GM21528 (cell line): ENCODE data around the gene PLA2G4F.

ENCODE experiments used
- ATAC-seq: cut with Tn5 transposase; IDR thresholded peaks from one replicate; pipeline ENCODE4 v1.9.1; 2021; ENCODE audit warnings: mild to moderate bottlenecking, moderate library complexity; ENCODE audit not compliant: unreplicated experiment, low FRiP score

PLA2G4F gene, protein sequence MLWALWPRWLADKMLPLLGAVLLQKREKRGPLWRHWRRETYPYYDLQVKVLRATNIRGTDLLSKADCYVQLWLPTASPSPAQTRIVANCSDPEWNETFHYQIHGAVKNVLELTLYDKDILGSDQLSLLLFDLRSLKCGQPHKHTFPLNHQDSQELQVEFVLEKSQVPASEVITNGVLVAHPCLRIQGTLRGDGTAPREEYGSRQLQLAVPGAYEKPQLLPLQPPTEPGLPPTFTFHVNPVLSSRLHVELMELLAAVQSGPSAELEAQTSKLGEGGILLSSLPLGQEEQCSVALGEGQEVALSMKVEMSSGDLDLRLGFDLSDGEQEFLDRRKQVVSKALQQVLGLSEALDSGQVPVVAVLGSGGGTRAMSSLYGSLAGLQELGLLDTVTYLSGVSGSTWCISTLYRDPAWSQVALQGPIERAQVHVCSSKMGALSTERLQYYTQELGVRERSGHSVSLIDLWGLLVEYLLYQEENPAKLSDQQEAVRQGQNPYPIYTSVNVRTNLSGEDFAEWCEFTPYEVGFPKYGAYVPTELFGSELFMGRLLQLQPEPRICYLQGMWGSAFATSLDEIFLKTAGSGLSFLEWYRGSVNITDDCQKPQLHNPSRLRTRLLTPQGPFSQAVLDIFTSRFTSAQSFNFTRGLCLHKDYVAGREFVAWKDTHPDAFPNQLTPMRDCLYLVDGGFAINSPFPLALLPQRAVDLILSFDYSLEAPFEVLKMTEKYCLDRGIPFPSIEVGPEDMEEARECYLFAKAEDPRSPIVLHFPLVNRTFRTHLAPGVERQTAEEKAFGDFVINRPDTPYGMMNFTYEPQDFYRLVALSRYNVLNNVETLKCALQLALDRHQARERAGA

DNA sequence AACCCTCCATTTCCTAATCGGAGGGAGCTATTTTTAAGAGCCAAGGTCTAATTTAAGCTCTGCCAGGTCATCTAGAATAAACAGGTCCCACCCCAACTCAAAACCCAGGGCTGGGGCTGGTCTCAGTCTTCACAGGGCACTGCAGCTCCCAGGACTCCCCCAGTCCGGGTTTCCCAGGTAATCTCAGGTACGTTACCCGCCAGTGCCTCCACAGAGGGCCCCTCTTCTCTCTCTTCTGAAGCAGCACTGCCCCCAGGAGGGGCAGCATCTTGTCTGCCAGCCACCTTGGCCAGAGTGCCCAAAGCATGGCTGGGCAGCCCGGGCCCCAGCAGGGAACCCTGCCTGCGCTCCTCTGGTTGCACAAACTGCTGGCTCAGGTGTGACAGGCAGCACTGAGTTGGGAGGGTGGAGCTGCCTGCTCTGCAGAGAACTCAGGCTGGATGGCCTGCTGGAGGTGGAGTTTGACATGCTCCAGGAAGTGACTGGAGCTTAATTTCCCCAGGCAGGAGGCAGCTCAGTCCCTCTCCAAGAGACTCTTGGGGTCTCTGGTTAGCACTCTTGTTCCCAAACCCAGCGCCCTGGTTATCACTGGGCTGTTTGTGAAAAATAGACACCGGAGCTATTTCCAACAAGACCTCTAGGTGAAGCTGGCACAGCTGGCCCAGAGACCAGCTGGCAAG lies at the start of gene PLA2G4F:
Gene PLA2G4F, minus strand, starts transcription at position 394 of the 680 bp plus-strand sequence. Its CDS starts 87 bp downstream, at position 307.
- ATAC-seq, result no peak

GRCh38 chr15:42203891-42204290 lies 47.5 kb upstream of the PLA2G4F start:
- ATAC-seq, result no peak

DNA sequence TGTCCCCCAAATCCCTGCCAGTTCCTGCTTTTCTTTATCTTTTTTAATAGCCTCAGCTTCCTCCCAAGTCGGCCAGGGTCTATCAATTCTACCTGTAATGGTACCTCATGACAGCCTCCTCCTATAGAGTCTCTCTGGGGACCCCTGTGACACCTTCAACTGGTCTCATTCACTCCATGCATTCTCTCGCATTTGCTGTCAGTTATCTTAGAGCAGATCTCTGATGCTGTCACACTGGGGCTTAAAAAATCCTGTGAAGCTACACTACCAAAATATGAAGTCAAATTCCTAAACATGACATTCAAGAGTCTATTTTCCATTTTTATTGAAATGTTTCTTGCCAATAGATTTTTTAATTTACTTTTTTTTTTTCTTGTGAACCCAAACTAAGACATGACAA lies 46.2 kb upstream of the PLA2G4F start:
- ATAC-seq, result no peak

DNA sequence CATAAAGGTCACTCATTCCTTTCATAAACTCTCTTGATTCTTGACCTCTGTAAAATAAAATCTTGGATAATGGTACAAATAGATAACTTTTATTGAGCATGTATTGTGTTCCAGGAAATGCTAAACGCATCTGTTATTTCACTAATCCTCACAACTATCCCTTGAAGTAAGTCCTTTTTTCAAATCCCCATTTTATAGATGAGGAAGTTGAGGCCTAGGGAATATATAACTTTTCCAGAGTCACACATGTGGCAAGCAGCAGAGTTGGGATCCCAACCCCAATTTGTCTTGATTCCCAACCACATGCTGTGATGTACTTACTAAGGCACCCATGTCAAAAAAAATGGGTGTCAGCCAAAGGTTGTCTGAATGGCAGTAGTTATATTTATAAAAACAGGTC lies 45.4 kb upstream of the PLA2G4F start:
- ATAC-seq, result no peak

DNA sequence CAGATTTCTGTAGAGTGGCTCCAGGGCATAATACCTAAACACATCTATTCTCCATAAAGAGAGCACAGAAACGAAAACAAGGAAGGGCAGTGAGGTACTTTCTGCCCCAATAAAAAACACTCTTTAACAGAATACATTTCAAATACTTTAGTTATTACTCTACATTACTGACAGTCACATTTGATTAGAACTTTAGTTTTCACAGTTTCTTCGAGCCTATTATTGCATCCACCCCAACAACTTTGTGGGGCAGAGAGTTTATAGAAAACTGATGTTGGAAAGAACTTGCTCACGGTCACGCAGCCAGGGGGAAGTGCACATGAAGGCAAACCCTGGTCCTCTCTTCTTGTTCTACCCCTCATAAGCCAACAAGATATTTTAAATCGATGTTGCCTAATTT lies 42.7 kb upstream of the PLA2G4F start:
- ATAC-seq, result no peak

- no peak for ATAC-seq
Measured at GRCh38 chr15:42198516-42198915, 42.1 kb upstream of the PLA2G4F start.

DNA sequence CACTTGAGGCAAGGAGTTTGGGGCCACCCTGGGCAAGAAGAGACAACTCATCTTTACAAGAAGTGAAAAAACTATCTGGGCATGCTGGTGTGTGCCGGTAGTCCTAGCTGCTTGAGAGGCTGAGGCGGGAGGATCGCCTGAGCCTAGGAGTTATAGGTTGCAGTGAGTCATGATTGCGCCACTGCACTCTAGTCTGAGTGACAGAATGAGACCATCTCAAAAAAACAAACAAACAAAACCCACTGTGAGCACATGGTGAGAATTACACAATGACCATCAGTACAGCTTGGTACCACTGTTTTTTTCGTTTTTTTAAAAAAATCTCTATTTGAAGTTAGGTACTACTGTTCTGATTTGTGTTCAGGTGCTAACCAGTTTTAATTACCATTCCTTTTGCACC lies 38.1 kb upstream of the PLA2G4F start:
- ATAC-seq, result no peak

DNA sequence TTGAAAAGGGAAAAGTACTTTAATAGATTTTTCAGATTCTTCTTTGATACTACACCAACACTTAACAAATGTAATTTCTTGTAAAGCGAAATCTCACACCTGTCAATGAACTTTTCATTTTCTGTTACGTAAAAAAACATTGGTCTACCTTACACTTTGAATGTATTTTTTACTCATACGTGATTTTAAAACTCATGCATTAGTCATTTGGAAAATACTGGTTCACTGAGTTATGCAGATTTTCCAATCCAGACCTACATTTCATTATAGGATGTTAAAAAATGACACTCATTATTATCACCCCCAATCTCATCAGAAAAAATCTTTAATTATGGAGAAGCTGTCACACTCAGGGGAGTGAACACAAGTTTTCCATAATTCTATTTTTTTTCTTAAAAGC lies 36.9 kb upstream of the PLA2G4F start:
- ATAC-seq, result no peak

DNA sequence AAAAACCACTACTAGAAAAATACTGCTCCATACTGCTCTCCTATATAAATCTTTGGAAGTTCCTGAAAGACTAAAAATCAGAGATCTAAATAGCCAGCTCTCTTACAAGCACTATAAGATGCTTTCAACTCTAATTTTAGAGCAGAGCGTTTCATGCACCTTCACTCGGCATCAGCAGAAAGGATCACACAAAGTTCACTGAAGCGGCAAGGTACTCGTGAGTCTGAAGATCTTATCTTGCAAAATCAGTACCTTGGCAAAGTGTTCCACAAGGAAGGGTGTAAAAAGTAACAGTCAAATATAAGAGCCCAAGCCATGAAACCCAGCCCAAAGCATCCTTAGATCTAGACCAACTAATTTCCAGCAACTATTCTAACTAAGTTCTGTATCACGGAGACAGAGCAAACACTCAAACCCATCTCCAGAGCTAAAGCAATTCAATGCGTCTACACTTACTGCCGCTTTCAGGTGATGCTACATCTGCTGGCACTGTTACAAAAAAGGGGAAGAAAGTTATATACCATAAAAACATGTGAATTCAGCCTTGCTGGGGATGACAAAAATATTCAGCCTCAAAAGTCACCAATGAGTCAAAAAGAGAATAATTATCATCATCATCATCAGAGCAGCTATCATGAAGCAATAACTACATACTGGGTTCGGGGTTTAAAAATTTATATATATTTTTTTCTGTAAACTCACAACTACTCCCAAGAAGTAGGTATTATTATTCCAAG lies 35.3 kb upstream of the PLA2G4F start:
- ATAC-seq, result no peak

GRCh38 chr15:42190370-42190769 lies 33.9 kb upstream of the PLA2G4F start:
- ATAC-seq, result no peak

GRCh38 chr15:42185801-42186200 lies 29.4 kb upstream of the PLA2G4F start:
- ATAC-seq, result no peak

DNA sequence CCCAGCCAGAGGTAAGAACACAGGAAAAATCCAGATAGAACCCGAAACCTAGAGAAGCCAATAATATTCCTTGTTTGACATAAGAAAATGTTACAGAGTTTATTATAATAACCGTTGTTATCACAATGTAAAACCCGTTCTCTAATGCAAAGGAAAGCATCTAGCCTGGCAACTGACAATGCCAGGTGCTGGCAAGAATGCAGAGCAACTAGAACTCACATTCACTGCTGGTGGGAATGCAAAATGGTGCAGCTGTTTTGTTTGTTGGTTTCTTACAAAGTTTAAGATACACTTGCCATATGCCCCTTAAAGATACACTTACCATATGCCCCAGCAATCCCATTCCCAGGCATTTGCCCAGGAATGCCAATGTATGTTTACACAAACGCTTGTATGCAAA lies 28.3 kb upstream of the PLA2G4F start:
- no peak for ATAC-seq

- ATAC-seq, result no peak
Measured at GRCh38 chr15:42184296-42184695, 27.9 kb upstream of the PLA2G4F start.

DNA sequence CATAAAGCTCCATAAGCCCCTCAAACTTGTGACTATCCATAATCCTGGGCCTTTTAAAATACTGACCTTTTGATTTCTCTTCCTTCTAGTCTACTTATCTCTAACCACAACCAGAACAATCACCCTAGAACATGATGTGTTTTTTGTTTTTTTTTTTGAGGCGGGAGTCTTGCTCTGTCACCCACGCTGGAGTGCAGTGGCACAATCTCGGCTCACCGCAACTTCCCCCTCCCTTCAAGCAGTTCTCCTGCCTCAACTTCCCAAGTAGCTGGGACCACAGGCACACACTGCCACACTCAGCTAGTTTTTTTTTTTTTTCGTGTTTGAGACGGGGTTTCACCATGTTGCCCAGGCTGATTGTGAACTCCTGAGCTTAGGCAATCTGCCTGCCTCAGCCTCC lies 26.5 kb upstream of the PLA2G4F start:
- ATAC-seq, result no peak

- no peak for ATAC-seq
Measured at GRCh38 chr15:42182328-42182886, 26.0 kb upstream of the PLA2G4F start.

DNA sequence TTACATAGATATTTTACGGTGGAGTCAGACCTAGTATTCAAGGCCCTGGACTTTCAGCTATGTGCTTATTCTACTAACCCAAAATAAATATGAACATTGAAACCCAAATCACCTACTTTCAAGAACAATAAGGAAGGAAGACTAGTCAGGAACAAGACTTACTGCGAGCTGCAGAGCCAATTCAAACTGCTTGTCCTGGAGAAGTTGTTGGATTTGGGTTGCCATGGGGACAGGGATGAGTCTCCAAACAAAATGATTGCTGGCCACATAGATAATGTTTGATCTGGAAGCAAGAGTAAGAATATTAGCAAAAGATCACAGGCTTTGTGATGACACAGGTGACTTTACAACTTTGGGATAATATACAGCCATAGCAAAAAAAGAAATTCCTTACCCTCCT lies 21.6 kb upstream of the PLA2G4F start:
- no peak for ATAC-seq

- ATAC-seq, result no peak
Measured at GRCh38 chr15:42175671-42176070, 19.2 kb upstream of the PLA2G4F start.

DNA sequence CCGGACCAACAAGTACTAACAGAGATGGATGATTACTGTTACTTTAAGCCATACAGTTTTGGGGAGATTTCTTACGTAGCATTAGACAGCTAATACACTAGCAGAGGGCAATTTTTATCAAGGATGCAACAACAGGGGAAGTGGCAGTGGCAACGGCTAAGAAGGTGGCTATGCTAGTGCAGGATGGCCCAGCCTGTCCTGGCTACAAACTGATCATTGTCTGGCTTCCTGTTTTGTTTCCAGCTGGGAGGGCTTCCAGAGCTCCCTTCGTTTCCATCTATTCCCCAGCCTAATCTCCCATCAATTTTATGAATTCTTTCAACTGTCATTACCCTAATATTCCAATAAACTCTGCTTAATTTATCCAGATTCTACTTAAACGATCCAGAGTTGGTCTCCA lies 16.0 kb upstream of the PLA2G4F start:
- no peak for ATAC-seq

DNA sequence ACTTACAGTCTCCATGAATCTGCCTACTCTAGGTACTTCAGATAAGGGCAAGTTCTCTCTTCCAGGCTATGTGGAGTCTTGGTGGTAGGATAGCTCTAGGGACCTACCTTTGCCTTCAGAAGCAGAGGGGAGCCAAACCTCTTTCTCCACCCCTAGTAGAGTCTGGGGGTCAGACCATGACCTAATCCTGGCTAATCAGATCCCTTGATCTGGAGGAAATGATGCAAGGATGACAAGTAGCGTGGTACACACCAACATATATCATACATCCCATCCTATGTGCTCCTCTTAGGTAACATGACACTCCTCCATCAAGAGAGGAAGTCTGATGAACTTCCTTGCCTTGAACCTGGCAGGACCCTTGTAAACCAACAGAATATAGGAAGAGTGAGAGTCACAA lies 15.4 kb upstream of the PLA2G4F start:
- ATAC-seq, result no peak

DNA sequence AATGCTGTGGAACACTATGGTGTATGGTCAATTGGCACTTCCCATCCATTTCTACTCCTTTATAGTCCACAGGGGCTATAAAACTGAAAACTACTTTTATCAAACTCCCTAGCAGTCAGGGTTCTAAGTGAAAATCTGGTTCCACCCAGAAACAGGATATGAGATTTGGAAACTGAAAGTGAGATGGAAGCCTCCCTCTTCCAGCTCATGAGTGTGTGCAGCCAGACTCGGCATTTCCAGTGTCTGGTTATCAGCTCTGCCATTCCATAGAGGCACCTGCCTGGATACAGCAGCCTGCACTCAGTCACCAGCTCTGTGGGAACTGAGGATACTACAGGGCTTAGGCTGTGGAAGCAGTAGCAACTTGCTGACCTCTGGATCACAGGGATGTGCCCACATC lies 14.7 kb upstream of the PLA2G4F start:
- no peak for ATAC-seq
